ENCODE data around the gene TERT.
"Not testable (repeated sequence)": the region's sequence is repeated elsewhere in the genome, so short reads cannot be mapped to it uniquely, and the experiment has no call there.

Gene TERT

DNA sequence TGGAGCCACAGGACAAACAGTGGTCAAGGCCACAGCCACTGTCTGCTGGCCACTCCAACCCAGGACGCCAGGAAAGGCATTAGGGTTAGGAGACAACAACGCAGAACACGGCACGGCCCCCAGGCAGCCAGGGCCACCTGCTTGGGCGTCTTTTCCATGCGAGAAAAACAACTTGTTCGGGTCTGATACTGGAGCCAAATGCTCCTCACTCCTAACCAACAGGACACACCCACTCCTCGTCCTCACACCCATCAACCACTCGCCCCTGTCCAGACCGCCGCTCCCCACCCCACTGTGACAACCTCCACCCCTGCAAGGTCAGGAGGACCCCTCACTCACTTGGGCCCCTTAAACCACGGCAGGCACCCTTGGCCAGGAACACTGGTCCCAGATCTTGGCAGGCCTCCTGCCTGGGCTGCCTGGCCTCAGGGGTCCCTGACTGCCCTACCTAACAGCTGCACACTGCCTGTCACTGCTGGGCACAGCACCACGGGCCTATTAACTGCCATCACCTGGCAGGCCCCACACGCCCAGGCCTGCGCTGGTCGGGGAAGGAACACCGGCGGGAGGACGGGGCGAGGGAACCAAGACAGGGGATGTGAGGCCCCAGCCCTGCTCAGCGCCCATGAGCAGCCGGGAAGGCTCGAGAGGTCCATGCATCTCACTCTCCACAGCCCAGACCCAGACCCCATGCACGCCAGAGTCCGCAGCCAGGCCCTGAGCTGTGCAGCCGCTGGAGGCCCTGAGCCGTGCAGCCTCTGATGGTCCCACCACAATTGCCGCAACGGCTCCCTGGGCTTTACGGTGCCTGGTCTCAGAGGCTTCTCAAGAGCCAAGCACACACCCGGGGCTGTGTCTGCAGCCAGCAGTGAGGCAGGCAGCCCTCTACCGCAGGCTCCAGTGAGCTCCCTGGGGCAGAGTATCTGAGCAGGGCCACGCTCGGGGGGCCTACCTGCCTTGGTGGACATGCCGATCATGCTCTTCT lies 36.3 kb upstream of the TERT start:
- DNase-seq: no peak

- DNase-seq: no peak
Measured at GRCh38 chr5:1330146-1330846, 35.4 kb upstream of the TERT start.

DNA sequence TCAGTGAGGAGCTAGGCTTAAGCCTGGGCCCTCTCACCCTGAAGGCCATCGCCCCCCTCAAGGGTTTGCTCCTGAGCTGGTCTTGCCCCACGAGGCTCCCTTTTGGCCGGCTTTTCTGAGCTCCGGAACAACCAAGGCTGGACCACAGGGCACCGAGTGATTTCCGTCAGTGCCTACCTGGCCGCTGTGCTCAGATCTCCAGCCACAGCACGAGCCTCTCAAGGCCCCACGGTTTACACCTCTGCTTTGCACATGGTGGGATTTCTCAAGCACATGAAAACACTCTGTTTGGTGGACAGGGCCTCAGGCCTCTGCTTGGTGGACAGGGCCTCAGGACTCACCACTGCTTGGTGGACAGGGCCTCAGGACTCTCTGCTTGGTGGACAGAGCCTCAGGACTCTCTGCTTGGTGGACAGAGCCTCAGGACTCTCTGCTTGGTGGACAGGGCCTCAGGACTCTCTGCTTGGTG lies 34.3 kb upstream of the TERT start:
- DNase-seq: no peak

GRCh38 chr5:1328237-1329110 lies 33.6 kb upstream of the TERT start:
- not testable (repeated sequence) for DNase-seq

GRCh38 chr5:1326901-1327756 lies 32.3 kb upstream of the TERT start:
- DNase-seq: not testable (repeated sequence)

- DNase-seq: not testable (repeated sequence)
Measured at GRCh38 chr5:1326532-1326875, 31.6 kb upstream of the TERT start.

- DNase-seq: no peak
Measured at GRCh38 chr5:1325870-1326531, 31.1 kb upstream of the TERT start.

- no peak for DNase-seq
Measured at GRCh38 chr5:1325191-1325741, 30.4 kb upstream of the TERT start.

DNA sequence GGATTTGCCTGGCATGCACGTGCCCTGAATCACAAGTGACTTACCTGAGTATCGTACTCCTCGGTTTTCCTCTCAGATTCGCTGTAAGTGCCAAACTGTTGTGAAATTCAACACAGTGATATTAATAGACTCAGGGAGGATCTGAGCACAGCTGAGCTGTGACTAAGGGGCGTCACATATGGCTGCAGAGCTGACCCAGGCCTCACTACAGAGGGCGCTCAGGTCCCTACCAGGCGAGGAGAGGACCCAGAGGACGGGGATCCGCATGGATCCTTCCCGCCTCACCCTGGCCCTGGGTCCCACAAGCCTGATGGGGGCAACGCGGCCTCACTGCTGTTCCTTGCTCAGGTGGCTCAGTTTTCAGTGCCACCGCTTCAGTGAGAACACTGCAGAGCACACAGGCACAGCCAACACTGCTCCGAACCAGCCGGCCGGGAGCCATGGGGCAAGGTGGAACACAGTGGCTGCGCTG lies 29.9 kb upstream of the TERT start:
- no peak for DNase-seq

- DNase-seq: no peak
Measured at GRCh38 chr5:1324301-1324700, 29.4 kb upstream of the TERT start.

DNA sequence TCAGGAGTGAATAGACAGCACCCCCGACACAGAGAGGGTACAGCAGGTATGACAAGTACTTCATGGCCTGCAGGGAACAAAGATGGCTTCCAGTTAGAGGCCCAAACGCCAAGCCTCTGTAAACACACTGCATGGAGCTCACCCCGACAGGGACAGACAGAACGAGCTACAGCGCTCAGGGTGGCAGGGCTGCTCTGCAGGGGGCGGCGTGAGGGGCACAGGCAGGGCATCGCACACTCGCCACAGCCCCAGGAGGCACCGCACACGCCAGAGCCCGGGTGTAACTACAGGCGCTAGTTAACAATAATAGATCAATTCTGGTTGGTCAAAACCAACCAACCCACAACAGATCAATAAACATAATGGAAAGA lies 28.9 kb upstream of the TERT start:
- DNase-seq: no peak

- no peak for DNase-seq
Measured at GRCh38 chr5:1322955-1323802, 28.3 kb upstream of the TERT start.

DNA sequence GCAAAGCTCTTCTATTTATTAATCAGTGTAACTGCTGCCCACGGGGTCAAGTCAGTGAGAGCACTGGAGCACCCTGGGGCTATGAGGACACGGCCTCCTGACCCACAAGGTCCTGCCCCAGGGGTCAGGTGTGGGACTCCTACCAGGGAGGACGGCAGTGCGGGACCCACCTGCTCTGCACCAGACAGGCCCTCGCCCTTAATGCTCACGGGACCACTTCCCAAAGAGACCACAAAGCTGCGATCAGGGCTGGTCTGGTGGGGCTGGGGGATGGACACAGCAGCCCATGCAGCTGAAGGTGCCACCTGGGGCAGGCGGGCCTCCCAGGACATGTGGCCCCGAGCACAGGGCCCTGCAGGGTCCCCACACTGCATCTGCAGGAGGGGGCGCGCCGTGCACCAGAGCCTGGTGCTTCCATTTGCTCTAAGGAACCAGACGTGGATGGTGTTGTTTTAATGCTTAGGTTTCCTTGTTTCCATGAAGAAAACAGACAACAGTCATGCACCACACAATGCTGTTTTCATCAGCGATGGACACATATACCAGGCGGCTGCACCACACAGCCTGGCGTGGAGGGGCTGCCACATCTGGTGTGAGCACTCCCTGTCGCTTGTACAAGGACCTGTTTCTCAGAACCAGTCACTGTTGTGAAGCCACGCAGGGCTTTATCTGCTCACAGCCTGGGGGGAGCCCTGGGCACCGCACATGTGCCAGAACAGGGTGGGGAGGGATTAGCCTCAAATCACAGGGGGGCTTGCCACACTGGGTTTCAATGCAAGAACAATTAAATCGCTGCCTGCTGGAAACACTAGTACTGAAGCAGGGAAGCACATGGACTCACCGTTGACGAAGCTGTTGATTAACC lies 27.4 kb upstream of the TERT start:
- no peak for DNase-seq

- no peak for DNase-seq
Measured at GRCh38 chr5:1321576-1321975, 26.7 kb upstream of the TERT start.

DNA sequence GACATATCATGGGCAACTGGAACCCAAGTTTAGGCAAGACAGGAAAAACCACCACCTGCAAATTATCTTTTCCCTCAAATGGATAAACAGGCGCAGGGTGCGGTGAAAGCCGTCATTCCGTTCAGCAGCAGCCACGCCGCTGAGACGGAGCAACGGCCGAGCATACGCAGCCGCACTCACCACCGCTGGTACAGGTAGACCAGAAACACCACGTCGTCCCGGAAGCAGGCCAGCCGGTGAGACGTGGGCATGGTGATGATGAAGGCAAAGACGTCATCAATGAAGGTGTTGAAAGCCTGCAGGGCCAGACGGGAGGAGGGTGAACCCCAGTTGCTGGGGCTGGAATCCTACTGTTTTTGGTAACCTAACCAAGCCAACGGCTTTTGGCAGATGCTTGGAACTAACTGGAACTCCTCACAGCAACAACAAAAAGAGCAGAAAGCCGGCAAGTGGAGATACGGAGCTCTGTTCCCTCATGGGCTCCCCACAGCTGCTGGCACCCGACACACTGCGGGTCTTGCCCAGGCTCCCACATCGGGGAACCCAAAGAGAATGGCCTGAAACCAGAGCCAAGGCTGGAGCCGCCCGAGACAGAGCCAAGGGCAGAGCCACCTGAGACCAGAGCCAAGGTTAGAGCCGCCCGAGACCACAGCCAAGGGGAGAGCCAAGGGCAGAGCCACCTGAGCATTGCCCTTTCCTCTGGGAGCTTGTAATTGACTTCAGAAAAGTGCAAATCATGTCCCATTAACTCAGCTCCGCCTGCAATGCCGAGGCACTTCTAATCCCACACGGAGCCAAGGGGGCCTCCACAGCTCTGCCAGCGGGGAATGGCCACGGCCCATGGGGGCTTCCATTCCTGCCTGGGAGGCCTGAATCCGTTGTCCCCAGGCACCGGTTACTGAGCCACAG lies 25.8 kb upstream of the TERT start:
- DNase-seq: no peak

GRCh38 chr5:1319436-1320256 lies 24.8 kb upstream of the TERT start:
- no peak for DNase-seq

GRCh38 chr5:1318659-1319251 lies 23.9 kb upstream of the TERT start:
- no peak for DNase-seq
